ENCODE results near the gene BLMH.

The BLMH gene

DNA sequence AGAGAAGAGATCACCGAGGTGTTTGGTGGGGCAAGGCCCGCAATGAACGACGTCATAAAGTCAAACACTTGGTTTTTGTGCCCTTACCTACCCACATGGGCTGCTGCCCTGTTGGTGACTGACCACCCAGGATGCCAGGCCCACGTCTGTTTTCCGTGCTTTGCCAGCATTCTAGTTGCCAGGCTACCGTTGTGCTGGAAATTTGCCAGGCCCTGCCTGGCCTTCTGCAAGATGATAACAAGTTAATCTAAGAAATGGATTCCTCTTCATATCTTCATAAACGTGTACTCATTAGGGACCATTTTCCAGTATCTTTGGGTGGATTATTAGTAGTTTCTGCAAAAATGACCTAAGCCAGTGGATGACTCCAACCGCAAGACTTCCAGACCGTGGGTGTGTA is 91.6 kb downstream of the BLMH start:
- DNase-seq (ENCODE audit: low read depth in 2 of 2), result no peak

DNA sequence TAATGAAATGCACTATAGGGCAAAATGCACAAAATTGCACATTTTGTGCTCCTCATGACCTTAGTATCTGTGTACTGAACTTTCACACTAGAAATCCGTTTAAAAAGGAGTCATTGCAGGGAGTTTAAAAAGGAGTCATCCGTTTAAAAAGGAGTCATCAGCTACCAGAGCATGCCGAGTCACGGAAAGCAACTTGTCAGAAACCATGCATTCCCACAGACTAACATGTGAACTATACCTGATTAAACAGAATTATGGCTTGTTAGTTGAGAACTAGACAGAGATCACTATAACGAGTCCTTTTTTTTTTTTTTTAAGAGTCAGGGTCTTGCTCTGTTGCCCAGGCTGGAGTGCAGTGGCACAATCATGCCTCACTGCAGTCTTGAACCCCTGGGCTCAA is 92.1 kb downstream of the BLMH start:
- no peak for DNase-seq (ENCODE audit: low read depth in 2 of 2)

Data from stimulated activated CD4-positive, alpha-beta T cell treated with anti-CD3 and anti-CD28 coated beads, Interleukin-15, amount 100 ng/mL, for 48 hours (primary cell).